NK-92 (cell line): Measurements from ENCODE around the gene PBX1.

Experiments
- DNase-seq: peaks from one replicate; lab custom pipeline; 2025; ENCODE audit not compliant: unreplicated experiment; lab: John Stamatoyannopoulos, UW

The PBX1 gene

GRCh38 chr1:164562947-164563520, 4.0 kb downstream of the PBX1 start:
- no peak for DNase-seq

- DNase-seq: no peak
These were observed 4.9 kb downstream of the PBX1 start for GRCh38 chr1:164563721-164564360.

GRCh38 chr1:164564378-164564777, 5.4 kb downstream of the PBX1 start:
- DNase-seq: no peak

DNA sequence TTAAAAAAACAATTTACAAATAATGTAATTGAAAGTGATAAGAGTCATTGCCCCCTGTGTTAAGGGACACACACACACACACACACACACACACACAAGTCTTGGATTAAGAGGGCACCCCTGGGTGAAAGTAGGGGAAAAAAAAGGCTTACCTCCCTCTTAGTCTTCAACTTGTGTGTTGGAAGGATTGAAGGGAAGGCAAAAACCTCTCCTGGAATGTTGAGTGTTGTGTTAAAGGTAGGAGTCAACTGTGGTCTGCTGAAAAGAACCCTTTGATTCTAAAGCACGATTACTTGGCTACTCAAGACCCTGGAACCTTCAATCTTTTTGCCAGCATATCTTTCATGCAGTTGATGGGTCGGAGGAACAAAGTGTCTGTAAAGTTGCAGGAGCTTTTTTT, 6.4 kb downstream of the PBX1 start:
- no peak for DNase-seq

GRCh38 chr1:164567774-164568173, 8.8 kb downstream of the PBX1 start:
- no peak for DNase-seq

DNA sequence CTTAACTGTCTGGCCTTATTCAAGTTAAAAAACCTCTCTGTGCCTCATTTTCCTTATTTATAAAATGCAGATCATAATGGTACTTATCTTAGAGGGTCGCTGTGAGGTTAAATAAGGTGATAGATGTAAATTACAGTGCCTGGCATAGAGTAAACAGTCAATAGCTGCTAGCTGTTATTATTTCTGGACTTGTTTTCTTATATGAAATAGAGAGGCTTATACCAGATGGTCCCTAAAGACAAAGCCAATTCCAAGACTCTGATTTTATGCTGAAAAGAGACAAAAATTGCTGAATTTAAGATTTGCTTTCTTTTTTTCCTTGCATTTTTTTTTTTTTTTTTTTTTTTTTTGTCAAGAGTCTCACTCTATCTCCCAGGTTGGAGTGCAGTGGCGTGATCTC, 10.3 kb downstream of the PBX1 start:
- no peak for DNase-seq

GRCh38 chr1:164569866-164570265, 10.9 kb downstream of the PBX1 start:
- DNase-seq: no peak

DNA sequence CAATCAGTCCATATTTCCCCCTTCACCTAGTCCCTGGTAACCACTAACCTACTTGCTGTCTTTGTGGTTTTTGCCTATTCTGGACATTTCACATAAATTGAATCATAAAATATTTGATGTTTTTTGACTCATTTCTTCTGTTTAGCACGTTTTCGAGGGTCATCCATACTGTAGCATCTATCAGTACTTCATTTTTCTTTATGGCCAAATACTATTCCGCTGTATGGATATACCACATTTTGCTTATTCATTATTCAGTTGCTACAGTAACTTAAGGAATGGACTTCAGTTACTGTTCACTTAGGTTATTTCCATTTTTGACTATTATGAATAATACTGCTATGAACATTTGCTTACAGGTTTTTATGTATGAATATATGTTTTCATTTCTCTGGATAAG, 12.3 kb downstream of the PBX1 start:
- DNase-seq: no peak

GRCh38 chr1:164575356-164575886, 16.4 kb downstream of the PBX1 start:
- DNase-seq: no peak

GRCh38 chr1:164576291-164577271, 17.6 kb downstream of the PBX1 start:
- DNase-seq: no peak

DNA sequence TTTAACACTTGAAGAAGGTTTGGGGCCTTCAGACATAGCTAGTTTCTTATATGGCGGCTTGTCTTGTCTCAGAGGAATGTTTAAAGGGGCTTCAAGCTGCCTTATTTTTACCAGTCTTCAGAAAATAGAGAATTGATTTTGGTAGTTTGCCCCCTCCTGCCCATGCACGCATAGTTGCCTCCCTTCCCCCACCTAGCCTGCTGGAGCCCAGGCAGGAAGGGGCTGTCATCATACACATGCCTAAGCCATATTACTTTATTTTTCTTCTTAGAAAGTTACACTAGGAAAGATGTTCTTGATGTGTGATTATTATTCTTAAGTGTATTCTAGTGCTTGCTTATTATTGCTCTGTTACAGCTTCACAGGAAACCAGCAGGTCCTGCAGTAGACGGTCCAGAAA, 18.3 kb downstream of the PBX1 start:
- no peak for DNase-seq

GRCh38 chr1:164578479-164579200, 19.7 kb downstream of the PBX1 start:
- DNase-seq: no peak

- no peak for DNase-seq
These were observed 20.4 kb downstream of the PBX1 start for GRCh38 chr1:164579381-164579780.

GRCh38 chr1:164581762-164582161, 22.8 kb downstream of the PBX1 start:
- DNase-seq: no peak

- DNase-seq: no peak
These were observed 24.2 kb downstream of the PBX1 start for GRCh38 chr1:164583196-164583595.

- no peak for DNase-seq
These were observed 25.0 kb downstream of the PBX1 start for GRCh38 chr1:164583835-164584539.

DNA sequence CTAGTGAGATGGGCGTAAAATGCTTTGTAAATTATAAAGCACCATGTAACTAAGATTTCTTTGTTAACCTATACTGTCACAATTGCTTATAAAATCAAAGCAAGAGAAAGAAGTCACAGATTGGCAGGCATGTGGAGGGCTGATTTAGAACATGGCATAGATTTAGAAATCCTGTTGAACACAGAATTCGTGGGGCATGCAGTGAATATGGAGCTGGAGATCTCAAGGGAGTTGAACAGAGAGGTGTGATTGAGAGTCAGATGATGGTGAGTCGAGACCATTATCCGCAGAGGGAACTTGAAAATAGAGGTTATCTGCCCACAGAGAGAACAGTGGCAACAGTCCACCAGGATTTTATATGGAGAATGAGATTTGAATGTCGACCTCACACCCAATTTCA, 27.6 kb downstream of the PBX1 start:
- no peak for DNase-seq

DNA sequence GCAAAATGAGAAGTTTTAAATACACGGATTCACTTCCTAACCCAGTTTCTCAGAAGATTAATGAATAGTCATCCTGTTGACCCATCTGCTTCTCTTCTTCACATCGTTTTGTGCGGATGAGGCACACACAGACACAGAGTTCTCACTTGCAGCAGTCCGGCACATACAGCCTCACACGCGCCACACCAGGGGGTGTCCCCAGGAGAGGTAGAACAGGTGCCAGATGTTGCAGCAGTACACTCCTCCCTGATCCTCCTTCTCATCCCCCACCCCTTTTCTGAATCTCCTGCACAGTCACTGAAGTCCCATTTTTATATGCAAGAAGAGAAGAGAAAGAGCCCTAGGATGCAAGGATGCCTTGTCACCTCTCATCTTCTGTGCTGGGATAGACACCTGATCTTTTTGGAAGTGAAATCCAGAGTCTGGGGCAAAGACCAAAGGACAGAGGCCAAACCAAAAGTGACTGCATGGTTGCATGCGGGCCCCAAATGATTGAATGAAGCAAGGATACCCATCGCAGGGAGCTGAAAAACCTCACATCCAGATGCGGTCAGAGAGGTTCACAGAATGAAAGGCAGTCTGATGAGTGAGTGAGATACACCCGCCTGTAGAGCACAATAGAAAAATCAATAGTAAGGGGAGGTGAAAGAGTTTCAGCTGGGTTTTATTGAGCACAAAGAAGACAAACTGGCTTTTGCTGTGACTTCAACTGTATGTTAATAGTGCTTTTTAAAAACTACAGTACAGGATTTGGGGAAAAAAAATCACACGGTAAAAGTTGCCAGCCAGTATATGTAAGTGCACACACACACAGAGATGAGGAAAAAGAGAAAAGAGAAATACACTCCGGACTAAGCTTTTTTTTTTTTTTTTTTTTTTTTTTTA, 28.9 kb downstream of the PBX1 start:
- no peak for DNase-seq

DNA sequence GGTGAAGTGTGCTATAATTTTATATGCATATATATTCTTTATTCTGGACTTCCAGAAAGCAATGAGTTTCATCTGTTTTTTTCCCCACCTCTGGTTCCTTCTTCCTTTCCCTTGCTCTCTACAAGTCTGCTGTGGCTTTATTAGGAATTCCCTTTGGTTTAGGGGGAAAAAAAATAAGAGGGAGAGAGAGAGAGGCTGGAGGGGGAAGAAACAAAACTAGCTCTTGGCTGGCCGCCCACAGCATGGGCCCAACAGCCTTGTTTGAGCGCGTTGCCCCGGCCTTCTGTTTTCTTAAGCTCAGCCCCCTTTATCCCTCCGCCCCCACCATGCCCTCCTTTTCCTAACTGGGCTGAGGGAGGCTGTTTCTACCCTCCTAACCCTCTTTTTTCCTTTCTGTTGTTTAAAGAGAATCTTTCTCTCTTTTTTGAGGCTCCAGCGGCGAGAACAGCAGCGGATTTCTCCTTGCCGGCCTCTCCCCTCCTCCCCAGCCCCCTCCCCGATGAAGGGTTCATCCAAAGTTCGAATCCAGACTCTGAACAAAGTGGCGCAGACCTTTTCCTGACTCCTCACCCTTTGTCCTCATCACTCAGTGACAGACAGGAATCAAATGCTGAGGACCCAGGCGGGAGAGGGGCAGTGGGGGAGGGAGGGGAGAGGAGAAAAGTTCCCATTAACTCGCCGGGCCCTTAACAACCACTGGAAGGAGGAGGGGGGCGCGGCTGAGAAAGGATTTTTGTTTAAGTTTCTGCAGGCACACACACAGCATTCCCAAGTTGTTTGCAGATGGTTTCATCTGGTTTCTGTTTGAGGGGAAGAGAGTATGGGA, 29.7 kb downstream of the PBX1 start:
- no peak for DNase-seq
